GM10266 (cell line): ENCODE results near the gene SCN9A.

Experiments used
- DNase-seq: peaks from one replicate; pipeline ENCODE4 v3.0.0; 2012; ENCODE audit errors: extremely low spot score
- TF ChIP-seq, protein P1 (sequence below): IDR thresholded peaks from 2 replicates; pipeline ENCODE4 v1.5.1; 2012; ENCODE audit warnings: mild to moderate bottlenecking, low read depth; ENCODE audit not compliant: control insufficient read depth, insufficient read depth; ENCODE audit errors: missing control alignments

SCN9A gene

DNA sequence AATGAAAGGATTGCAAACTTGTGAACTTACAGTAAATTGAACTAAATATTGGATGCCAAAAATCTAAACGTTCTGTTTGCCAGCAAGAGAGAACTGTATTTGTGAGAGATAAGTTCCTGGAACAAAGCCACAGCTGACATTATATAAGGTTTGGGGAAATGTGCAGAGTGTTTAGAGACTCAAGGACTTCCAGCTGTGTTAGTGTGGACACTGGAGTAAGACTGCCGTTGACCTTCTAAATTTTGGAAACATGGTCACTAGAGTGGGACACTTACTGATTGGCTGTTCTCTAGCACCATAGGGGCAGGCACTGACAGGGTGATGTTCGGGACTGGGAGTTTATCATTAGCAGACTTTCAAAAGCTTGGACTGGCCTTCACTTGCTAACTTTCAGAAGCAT is 40.5 kb downstream of the SCN9A start:
- TF ChIP-seq, protein P1, sequence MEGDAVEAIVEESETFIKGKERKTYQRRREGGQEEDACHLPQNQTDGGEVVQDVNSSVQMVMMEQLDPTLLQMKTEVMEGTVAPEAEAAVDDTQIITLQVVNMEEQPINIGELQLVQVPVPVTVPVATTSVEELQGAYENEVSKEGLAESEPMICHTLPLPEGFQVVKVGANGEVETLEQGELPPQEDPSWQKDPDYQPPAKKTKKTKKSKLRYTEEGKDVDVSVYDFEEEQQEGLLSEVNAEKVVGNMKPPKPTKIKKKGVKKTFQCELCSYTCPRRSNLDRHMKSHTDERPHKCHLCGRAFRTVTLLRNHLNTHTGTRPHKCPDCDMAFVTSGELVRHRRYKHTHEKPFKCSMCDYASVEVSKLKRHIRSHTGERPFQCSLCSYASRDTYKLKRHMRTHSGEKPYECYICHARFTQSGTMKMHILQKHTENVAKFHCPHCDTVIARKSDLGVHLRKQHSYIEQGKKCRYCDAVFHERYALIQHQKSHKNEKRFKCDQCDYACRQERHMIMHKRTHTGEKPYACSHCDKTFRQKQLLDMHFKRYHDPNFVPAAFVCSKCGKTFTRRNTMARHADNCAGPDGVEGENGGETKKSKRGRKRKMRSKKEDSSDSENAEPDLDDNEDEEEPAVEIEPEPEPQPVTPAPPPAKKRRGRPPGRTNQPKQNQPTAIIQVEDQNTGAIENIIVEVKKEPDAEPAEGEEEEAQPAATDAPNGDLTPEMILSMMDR = no peak
- DNase-seq = no peak

DNA sequence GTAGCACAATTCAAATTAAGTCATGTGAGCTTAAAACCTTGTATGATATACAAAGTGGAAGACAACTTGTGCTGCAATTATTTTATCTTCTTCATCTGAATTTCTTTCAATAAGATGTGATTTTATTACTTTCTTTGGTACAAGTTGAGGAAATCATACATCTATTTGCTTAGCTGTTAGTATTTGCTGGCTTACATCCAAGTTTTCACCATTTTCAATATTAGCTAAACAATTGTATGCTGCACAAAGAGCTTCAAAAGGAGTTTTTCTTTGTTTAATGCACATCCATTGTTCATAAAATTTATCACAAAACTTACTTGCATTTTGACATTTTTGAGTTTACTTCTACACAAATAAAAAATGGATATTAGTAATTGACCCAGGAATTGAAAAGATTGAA is 40.9 kb downstream of the SCN9A start:
- DNase-seq = no peak
- TF ChIP-seq, protein P1 = no peak

DNA sequence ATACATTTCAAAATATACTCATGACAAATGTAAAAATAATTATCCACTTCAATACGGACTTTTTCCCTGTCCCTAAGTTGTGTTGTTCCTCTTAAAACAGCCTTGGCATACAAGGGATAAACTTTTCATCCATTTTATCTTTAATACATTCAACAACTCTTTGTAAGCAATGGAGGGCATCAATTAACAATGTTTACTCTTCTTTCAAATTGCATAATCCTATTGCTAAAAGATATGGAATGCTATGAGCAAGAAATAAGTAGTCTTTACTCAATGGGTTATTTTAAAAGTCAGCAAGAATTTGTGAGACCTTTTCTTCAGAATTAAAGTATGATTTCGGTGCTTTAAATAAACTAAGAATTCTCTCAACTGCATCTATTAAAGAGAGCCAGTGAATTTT is 41.9 kb downstream of the SCN9A start:
- DNase-seq = no peak
- TF ChIP-seq, protein P1 = no peak

DNA sequence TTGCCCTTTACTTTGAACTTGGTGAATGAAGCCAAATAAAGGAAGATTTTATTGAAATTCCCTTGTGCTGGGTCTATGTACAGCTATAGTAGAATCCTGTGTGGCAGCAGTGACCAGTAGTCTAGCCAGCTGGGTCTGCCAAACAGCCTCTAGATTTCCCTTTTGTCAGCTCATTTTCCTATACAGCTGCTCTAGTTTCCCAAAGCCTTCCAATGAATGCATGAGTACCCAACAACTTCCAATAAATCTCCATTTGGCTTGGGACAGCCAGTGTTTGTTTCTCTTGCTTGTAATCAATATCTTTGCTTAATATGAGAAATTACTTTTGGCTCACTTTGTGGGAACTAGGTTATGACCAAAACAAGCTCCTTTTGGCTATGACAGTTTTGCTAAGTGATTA is 43.6 kb downstream of the SCN9A start:
- DNase-seq = no peak

DNA sequence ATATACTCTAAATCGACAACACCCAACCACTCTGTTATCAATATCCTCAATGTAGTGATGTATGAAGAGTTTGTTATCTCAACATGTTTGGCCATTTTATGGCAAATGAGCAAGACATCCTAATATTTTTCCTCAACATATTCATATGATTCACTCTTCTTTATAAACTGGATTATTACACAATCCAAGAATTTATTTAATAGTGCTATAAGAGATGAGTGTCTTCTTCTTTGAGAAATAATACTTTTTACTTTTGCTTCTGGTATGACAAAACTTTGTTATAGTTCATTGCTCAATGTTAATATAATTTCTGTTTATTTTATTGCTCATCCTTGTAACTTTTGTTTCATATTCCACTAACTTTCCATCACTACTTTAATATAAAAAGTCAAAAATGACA is 44.3 kb downstream of the SCN9A start:
- no peak for DNase-seq

More for the DNA sequence above, 43.6 kb downstream of the SCN9A start:
- TF ChIP-seq, protein P1 = no peak

DNA sequence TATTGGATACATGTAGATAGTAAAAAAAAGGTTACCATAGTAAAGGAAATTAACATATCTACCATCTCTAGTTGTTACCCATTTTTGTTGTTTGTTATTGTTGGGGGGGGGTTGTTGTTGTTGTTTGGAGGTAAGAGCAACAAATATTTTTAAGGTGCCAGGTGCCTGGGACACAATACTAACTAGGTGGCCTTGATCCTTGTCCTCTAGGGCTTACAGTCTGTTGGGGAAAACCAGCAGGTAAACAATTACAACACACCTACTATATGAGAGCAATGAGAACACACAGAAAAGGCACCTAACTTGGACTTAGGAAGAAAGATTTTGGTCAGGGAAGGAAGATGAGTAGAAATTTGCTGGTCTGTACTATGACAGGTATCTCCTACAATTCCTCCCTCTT is 46.3 kb downstream of the SCN9A start:
- TF ChIP-seq, protein P1 = no peak

More for the DNA sequence above, 44.3 kb downstream of the SCN9A start:
- TF ChIP-seq, protein P1 = no peak

DNA sequence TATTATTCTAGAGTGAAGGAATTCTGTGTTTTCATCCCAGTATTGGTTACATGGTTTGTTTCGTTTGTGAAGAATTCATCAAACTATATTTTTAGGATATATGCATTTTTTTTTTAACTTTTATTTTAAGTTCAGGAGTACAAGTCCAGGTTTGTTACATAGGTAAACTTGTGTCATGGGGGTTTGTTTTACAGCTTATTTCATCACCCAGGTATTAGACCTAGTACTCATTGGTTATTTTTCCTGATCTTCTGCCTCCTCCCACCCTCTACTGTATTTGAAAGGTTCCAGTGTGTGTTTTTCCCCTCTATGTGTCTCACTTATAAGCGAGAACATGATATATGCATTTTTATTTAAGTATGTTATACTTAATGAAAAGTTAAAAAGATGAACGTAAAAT is 47.6 kb downstream of the SCN9A start:
- TF ChIP-seq, protein P1 = no peak
- no peak for DNase-seq

More for the DNA sequence above, 46.3 kb downstream of the SCN9A start:
- DNase-seq = no peak
